Suprapubic skin (tissue), 4 donors: Measurements from ENCODE around the gene BORCS5. TPM values are rescaled to one million over a fixed set of nuclear protein-coding genes. Genes with fewer than 3 reads are reported as not detected.

ENCODE experiments used
- DNase-seq, 2 donors: peaks; one replicate each; pipeline ENCODE4 v3.0.0-alpha.2; 2019; ENCODE audit warnings: low spot score in 2 of 2
- H3K27ac ChIP-seq: fragments of 200-600 bp; sonication (generic); one replicate; pipeline ENCODE4 v1.5.1; 2019
- H3K27me3 ChIP-seq: fragments of 200-600 bp; sonication (generic); one replicate; pipeline ENCODE4 v1.5.1; 2019
- H3K36me3 ChIP-seq: fragments of 200-600 bp; sonication (generic); one replicate; pipeline ENCODE4 v1.5.1; 2019
- H3K4me1 ChIP-seq: fragments of 200-600 bp; sonication (generic); one replicate; pipeline ENCODE4 v1.5.1; 2019
- H3K4me3 ChIP-seq: fragments of 200-600 bp; sonication (generic); one replicate; pipeline ENCODE4 v1.5.1; 2019; ENCODE audit warnings: mild to moderate bottlenecking
- H3K9me3 ChIP-seq: fragments of 200-600 bp; sonication (generic); one replicate; pipeline ENCODE4 v1.5.1; 2019
- EP300 ChIP-seq: sonication (generic); formaldehyde crosslinking; IDR thresholded peaks from one replicate; pipeline ENCODE4 v1.6.1; 2017; ENCODE audit warnings: antibody characterized with exemption
- POLR2A ChIP-seq, 2 donors: fragments of 450-650 bp; IDR thresholded peaks; one replicate each; pipeline ENCODE4 v1.6.1; 2017; ENCODE audit warnings: antibody characterized with exemption in 2 of 2, mild to moderate bottlenecking in 2 of 2, moderate library complexity in 2 of 2
- POLR2AphosphoS5 ChIP-seq, 3 donors: sonication (generic); formaldehyde crosslinking; IDR thresholded peaks; one replicate each; pipeline ENCODE4 v1.6.1; 2017; ENCODE audit warnings: antibody characterized with exemption in 3 of 3
- WGBS: methylation state at CpG from one replicate; pipeline ENCODE4 v1.1.5; 2018; 5-methylcytosine and 5-hydroxymethylcytosine counted together
- total RNA-seq, 4 donors: library from RNA; depleted of rRNA; stranded (reverse); fragments of >200 nt; gene quantifications; one replicate each; pipeline ENCODE4 v1.1.0, GENCODE V29; 2016
- TF ChIP-seq, protein P1 (sequence below), 2 donors: fragments of 200-600 bp in 1 of 2; fragments of 450-650 bp in 1 of 2; sonication (generic) in 1 of 2; IDR thresholded peaks; one replicate each; pipeline ENCODE4 v1.5.1; 2016 to 2019; ENCODE audit warnings: antibody characterized with exemption in 2 of 2, mild to moderate bottlenecking in 1 of 2, moderate library complexity in 1 of 2

Gene BORCS5
- total RNA-seq, 4 donors from 2014 or later, result 11.3 to 51.6 (median 21.0) TPM

DNA sequence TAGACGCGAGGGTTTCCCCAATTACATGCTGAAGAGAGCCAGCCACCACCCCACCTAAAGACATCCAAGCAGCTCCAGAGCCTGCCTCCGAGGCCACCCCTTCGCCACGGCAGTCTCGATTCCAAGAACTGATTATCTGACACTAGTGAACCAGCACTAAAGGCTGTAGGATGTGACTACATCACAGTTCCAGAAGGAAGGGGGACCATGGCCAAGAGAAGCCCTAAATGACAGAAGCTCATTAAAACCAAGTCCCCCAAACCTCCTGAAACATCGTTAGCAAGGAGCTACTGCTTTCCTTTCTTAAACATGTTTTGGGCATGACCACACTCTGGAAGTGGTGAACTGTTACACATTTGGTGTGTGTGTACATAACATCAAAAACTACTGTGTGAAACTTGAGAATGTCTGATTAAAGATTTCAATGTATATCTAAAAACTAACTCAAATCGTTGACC lies 117.6 kb downstream of the BORCS5 start:
- Histone ChIP-seq H3K27ac (no peak overlapping the region), H3K36me3 (peaks cover 36% of the 10 kb centered on the region), H3K4me3 (no peak overlapping the region)

GRCh38 chr12:12474931-12475795 lies 118.3 kb downstream of the BORCS5 start:
- Histone ChIP-seq H3K4me3 (no peak overlapping the region), H3K4me1 (no peaks in the 10 kb centered on the region), H3K36me3 (peaks cover 43% of the 10 kb centered on the region), H3K27ac (no peak overlapping the region), H3K9me3 (no peaks in the 10 kb centered on the region), H3K27me3 (no peaks in the 10 kb centered on the region)
- DNase-seq, result no peak
- TF ChIP-seq POLR2AphosphoS5 (IDR thresholded peaks at IDR 0.05) (no peak), POLR2A (IDR thresholded peaks at IDR 0.05) (no peak), EP300 (no peak)
- TF ChIP-seq, protein P1, sequence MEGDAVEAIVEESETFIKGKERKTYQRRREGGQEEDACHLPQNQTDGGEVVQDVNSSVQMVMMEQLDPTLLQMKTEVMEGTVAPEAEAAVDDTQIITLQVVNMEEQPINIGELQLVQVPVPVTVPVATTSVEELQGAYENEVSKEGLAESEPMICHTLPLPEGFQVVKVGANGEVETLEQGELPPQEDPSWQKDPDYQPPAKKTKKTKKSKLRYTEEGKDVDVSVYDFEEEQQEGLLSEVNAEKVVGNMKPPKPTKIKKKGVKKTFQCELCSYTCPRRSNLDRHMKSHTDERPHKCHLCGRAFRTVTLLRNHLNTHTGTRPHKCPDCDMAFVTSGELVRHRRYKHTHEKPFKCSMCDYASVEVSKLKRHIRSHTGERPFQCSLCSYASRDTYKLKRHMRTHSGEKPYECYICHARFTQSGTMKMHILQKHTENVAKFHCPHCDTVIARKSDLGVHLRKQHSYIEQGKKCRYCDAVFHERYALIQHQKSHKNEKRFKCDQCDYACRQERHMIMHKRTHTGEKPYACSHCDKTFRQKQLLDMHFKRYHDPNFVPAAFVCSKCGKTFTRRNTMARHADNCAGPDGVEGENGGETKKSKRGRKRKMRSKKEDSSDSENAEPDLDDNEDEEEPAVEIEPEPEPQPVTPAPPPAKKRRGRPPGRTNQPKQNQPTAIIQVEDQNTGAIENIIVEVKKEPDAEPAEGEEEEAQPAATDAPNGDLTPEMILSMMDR (IDR thresholded peaks at IDR 0.05), result no peak
- 77% methylated on average over 15 of the region's 15 CpGs for WGBS

More for the DNA sequence above, 117.6 kb downstream of the BORCS5 start:
- no peak for DNase-seq
- Histone ChIP-seq H3K4me1 (no peaks in the 10 kb centered on the region), H3K27me3 (no peaks in the 10 kb centered on the region), H3K9me3 (no peaks in the 10 kb centered on the region)
- 90% methylated on average over 8 of the region's 8 CpGs for WGBS
- TF ChIP-seq POLR2A (IDR thresholded peaks at IDR 0.05), result no peak
- TF ChIP-seq, protein P1 (IDR thresholded peaks at IDR 0.05), result no peak
- no peak for TF ChIP-seq EP300
- no peak for TF ChIP-seq POLR2AphosphoS5 (IDR thresholded peaks at IDR 0.05)

DNA sequence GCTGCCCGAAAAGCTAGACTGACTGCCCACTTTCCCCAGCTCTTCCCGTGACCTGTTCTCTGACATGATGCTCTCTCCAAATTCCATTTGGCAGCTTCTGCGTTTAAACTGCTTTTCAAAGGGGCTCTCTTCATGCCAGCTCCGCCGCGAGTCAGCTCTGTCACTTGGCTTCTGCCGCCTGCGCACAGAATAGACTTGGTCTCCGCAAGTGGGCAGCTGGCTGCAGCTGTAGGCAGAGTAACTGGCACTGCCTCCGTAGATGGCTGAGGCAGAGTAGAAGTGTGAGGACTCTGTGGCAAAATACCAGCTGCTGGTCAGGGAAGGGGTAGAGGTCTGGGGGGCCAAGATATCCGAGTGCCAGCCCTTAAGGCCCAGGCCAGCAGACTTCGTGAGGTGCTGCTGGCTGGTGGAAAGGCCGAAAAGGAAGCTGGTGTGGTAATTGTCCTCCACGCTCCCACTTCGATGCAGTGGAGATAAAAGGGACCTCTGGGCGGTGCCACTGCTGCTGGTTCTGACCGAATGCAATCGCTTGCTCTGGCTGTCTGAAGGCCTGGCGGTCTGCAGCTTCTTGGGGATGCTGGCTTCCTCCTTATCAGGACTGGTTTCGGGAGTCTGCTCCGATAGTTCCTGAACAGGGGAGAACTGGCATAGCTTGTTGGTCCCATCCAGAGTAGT lies 120.1 kb downstream of the BORCS5 start:
- 98% methylated on average over 21 of the region's 21 CpGs for WGBS
- Histone ChIP-seq H3K4me3 (no peak overlapping the region), H3K36me3 (peaks cover 45% of the 10 kb centered on the region), H3K4me1 (no peaks in the 10 kb centered on the region), H3K27ac (no peak overlapping the region), H3K27me3 (no peaks in the 10 kb centered on the region), H3K9me3 (no peaks in the 10 kb centered on the region)
- no peak for DNase-seq
- TF ChIP-seq POLR2AphosphoS5 (IDR thresholded peaks at IDR 0.05), result no peak
- no peak for TF ChIP-seq POLR2A (IDR thresholded peaks at IDR 0.05)
- TF ChIP-seq, protein P1 (IDR thresholded peaks at IDR 0.05), result no peak
- no peak for TF ChIP-seq EP300

- TF ChIP-seq, protein P1 (IDR thresholded peaks at IDR 0.05), result no peak
- TF ChIP-seq EP300, result no peak
- TF ChIP-seq POLR2A (IDR thresholded peaks at IDR 0.05), result no peak
- TF ChIP-seq POLR2AphosphoS5 (IDR thresholded peaks at IDR 0.05), result no peak
- WGBS, result 100% methylated on average over 3 of the region's 14 CpGs
- DNase-seq, result no peak
- Histone ChIP-seq H3K27ac (no peak overlapping the region), H3K4me3 (no peak overlapping the region), H3K4me1 (no peaks in the 10 kb centered on the region), H3K36me3 (peaks cover 45% of the 10 kb centered on the region), H3K27me3 (no peaks in the 10 kb centered on the region), H3K9me3 (no peaks in the 10 kb centered on the region)
Measured at GRCh38 chr12:12477532-12477890, 120.6 kb downstream of the BORCS5 start.

- Histone ChIP-seq H3K27me3 (no peaks in the 10 kb centered on the region), H3K36me3 (peaks cover 49% of the 10 kb centered on the region), H3K27ac (no peak overlapping the region), H3K4me1 (no peaks in the 10 kb centered on the region), H3K4me3 (no peak overlapping the region), H3K9me3 (no peaks in the 10 kb centered on the region)
- 99% methylated on average over 5 of the region's 5 CpGs for WGBS
- DNase-seq, result no peak
- TF ChIP-seq POLR2A (IDR thresholded peaks at IDR 0.05) (no peak), EP300 (no peak), POLR2AphosphoS5 (IDR thresholded peaks at IDR 0.05) (no peak)
- TF ChIP-seq, protein P1 (IDR thresholded peaks at IDR 0.05), result no peak
Measured at GRCh38 chr12:12480074-12480473, 123.2 kb downstream of the BORCS5 start.
